T-helper 2 cell (primary cell): Measurements from ENCODE around the gene S100A9.

Experiments used
- DNase-seq, 5 experiments: peaks; one replicate each; pipeline versions ENCODE4 v3.0.0 to v3.0.0-alpha.2; 2012 to 2022

Gene S100A9

DNA sequence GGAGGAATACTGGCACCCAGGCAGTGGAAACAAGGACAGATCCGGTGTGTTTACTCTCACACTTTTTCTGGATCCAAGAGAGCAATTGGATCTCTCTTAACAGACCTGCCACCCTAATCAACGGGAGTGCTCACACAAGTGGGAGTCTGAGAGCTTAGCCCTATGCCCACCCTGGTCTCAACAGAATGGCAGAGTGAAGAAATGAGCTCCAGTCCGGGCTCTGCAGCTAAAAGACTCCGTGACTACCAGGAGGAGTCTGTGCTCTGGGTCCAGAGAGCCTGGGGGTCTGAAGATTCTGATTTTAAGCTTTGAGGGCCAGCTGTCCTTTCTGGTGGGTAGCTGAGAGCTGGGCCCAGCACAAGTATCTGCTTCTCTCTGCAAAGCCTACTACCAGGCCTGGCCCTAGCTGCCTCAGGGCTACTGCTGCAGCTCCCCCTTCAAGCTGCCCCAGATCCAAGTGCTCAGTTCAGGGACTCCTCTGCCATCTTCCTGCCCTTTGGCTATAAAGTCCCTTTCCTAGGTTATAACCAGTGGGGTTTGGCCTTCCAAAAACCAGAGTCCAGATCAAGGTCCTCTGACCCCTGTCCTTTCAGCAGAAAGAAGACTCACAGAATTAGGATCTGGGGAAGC is 3.9 kb downstream of the S100A9 start:
- DNase-seq: no peak

DNA sequence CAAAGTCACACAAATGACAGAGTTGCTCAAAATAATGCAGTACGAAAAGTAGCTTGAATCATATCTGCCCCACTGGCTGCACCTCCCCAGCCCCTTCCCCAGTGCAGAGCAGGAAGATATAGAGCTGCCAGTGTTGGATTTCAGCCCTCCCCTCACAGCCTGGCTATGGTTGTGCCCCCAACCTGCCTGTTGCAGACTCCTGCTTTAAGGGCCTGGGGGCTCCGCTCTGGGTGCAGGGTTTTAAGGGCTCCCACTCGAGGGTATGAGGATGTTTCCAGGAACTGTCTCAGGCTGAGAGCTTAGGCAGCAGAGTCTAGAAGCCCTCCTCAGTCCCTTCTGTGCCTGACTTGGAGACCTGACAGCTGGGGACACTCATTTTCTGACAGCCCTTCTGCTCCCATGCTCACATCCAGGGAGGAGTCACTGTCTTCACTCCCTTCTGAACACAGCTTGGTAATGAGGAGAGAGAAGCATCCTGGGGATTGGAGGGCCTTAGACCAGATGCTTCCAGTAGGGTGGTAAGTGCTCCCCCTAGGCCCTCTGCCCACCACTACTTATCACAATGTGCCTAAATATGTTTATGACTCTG is 4.6 kb downstream of the S100A9 start:
- DNase-seq: no peak

DNA sequence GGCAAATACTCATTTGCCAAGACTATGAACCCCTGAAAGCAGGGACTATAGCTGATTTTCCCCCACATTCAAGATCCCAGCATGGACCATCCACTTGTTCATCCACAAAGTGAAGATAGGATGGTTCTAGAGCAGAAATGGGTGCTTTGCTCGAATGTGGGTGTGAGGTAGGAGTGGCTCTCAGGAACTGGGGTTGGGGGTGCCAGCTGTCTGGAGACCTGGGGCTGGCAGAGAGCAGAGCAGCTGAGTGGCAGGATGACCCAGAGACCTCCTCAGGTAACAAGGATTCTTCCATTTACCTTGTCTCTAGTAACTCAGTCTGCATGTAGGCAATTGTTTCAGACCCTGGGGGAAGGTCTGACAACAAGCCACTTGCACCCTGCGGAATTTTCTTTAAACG is 6.0 kb downstream of the S100A9 start:
- DNase-seq: no peak

DNA sequence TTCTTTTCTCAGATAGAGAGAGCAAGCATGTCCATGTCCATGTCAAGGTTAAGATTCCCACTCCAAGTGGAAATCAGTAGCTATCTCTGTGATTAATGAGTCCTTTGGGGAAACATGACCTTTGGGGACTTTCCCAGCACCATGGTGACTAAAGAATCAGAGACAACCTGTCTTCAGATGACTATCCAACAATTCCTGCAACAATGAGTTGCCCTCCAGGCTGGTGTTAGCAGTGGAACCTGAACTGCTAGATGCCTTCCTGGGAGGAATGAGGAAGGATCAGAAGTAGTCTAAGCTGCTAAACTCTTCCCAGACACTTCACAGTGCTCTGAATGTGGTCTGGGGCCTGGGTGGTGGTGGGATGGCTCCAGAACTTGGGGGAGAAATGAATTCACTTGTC is 6.5 kb downstream of the S100A9 start:
- no peak for DNase-seq

DNA sequence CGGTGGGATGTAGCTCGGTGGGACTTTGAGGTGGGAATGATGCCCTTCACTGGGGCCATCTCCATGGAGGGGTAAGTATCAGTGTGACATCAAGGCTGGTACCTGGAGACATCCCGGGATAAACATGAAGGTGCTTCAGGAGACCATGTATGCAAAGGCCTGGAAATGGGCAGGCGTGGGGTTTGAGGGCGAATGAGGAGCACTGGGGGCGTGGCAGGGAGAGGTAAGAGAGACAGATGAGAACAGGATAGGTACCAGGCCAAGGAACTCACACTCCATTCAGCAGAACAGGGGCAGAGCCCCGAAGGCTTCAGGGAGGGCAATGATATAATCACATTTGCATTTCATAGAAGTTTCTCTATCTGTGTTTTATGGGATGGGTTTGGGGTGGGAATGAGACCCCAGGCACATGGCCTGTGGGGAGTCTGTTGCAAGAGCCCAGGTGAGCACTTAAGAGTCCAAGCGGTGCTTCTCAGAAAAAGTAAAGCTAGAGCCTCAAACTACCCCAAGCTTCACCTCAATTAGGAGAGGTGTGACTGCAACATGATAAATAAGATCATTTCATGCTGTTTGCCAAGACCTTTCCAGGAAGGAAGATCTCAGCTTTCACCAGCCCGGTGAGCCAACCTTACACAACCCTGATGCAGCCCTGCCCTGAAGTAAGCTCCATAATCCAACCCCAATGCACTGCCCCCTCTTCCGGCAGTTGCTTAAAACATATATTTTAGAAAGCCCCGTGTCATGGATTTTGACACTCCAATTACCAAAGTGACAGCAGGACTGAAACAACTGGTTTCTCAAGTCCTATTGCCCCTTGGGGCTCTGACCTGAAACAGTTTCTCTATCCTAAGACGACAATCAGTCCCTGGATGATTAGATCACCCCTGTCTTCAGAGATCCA is 7.4 kb downstream of the S100A9 start:
- no peak for DNase-seq

DNA sequence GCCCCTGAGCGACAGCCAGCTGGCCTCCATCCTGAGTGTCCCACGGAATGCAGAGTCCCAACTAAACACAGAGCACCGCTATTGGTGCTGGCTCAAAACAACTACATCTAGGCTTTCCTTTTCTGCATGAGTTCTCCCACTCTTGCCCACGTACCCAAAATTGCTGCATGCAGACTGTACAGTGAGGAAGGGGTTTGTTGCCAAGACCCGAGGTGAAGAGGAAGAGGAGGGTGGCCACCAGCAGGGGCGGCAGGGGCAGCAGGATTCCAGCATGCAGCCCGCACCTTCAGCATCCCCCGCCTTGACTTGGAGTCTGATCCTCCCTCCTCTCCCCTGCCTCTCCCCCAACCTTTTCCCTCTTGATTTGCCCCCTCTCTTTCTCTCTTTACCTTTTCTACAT is 8.0 kb downstream of the S100A9 start:
- no peak for DNase-seq

DNA sequence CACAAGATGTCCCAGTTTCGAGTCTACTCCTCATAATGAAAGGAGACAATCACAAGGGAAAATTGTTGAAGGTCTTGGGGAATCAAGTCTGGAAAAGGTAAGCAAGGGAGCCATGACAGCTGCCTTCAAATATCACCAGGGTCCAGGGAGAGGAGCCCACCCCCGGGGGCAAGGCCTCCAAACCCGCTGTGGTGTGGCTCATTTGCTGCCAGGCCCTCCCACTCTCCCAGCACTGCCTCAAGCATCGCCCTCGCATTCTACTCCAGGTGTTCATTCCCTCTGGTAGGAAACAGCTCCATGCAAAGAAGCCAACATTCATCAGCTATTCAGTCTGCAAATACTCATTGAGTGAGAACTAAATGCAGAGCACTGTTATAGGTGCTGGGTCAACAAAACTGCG is 8.6 kb downstream of the S100A9 start:
- DNase-seq: no peak

DNA sequence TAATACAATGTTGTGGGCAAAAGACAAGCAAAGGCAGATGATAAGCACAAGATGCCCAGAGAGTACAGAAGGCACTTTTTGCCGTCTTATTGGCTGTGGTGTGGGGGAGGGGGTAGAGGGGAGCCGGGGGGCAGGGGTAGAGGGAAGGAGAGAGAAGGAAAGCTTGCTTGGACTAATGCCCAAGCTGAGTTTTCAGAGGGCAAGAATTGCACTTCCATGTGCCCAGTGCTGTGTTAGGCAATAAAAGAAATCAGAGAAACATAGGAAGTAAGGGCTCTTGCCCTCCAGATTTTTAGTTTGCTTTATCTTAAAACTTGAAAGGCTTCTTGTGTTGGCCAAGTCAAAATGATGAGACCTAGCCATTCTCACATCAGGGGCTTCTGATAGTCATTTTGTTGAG is 9.4 kb downstream of the S100A9 start:
- DNase-seq: no peak

DNA sequence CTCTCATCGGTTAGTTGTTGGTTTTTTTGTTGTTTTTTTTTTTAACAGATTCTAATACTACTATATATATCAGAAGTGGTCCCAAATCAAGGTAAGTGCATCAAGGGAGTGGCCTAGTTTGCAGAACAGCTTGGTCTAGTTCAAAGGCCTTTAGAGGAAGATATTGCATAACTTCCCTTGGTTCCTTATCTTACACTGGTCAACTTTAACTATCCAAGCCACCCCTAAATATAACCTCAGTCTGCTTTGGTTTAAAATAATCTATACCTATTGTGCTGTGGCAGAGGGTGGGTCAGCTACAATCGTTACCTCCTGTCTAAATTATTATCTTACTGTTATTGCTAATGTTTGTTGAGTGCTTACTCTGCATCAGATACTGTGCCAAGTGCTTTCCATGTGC is 10.8 kb downstream of the S100A9 start:
- no peak for DNase-seq

DNA sequence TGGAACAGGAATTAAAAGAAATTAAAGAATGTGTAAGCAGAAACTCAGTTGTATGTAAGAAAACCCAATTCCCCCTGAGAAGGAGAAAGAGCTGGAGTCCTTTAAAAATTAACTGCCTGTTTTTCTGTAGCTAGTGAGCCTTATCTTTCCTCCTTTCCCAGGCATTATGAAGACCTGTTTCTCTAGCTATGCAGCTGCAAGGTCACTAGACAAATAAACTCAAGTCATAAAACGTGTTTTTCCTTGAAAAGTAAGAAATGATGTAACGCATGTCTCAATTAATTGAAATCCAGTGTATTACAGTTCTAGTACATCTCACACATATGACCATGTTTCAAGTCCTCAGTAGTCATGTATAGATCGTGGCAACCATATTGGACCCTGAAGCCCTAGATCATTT is 12.5 kb downstream of the S100A9 start:
- DNase-seq: no peak

DNA sequence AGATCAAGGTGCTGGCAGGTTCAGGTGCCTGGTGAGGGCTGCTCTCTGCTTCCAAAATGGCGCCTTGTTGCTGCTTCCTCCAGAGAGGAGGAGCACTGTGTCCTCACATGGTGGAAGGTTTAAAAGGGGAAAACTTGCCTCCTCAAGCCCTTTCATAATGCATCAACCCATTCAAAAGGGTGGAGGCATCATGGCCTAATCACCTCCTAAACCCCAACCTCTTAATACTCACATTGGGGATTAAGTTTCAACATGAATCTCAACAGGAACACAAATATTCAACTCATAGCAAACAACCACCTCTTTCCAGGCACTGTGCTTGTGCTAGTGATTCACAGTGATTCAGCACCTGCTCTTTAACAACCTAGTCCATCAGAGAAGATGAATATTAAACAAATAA is 13.6 kb downstream of the S100A9 start:
- no peak for DNase-seq

DNA sequence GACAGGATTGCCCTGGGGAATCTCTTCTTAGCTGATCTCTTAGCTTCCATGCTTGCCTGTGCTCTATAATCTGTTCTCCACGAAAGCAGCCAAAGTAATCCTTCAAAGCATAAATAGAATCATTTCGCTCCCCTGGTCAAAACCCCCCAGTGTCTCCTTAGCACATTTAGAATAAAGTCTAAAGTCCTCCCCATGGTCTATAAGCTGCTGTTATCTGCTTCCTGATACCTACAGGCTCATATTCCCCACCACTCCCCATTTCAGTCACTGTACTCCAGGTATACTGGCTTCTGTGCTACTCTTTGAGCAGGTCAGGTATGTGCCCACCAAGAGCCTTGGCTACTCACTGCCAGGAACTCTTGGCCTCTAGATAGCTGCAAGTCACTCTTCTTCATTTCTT is 14.9 kb downstream of the S100A9 start:
- no peak for DNase-seq

DNA sequence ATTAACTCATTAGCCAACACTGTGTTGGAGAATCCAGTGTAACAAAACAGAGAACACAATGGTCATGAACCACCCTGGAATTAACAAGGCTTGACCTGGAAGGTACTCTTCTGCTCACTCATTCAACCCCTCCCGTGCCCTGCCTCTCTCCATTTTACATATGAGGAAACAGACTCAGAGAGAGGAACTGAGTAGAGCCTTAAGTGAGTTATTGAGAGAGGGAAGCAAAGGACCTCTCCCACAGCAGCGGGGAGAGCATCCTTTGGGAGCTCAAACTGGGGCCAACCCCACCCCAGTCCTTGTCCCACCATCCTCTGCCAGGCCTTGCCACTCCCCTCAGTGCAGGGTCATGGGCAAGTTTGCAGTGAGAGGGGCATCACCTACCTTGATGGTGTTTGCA is 16.4 kb downstream of the S100A9 start:
- no peak for DNase-seq

DNA sequence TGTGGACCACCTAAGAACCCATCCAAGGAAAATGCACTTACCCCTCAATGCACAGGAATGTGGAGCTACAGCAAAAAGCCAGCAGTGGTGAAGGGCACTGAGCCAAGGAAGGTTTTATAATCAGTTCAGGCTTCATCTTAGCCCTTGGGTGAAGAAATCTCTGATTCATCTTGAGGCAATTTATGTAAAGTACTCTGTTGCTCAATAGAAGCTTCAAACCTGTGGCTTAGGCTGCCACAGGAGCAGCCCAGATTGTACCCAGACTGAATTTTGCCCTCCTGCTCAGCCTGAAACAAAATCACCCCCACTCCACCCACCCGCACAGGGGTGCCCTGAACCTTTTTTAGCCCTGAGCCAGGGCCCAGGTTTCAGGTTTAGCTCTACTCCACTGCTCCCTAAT is 17.9 kb downstream of the S100A9 start, which contains the start of gene S100A12:
Gene S100A12, minus strand, starts transcription at position 111 of the 400 bp plus-strand sequence. CDS start 1,029 bp downstream, outside the sequence.
- no peak for DNase-seq

DNA sequence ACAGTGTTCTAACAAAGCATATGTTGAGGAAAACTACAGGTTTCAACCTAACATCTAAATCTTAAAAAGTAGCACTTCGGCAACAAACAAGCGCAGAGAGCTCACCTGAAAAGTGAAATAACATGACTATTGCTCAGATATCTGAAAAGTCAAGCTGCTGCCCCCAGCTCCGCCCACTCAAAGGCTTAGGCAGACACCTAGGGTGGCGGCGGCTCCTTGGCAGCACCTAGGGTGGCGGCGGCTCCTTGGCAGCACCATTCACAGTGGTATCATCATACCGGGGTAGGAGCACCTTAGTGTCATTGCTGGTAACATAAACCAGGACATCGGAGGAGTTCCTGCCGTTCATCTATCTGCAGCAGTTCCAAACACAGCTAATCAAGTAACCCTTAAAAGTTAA is 21.9 kb downstream of the S100A9 start:
- DNase-seq: no peak

DNA sequence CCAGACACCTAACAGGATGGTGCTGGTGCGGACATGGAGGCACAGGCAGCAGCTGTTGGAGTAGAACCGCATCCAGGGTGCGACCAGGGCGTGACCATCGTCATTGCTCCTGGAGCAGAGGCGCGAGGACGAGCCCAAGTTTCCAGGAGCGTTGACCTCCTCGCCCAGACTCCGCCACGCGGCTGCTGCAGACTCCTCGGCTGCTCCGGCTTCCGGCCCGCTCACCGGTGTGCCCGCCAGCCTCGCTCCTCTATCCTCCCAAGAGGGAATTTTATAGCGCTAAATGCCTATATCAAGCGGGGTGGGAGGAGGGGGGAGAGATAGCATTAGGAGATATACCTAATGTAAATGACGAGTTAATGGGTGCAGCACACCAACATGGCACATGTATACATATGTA is 23.1 kb downstream of the S100A9 start:
- no peak for DNase-seq

DNA sequence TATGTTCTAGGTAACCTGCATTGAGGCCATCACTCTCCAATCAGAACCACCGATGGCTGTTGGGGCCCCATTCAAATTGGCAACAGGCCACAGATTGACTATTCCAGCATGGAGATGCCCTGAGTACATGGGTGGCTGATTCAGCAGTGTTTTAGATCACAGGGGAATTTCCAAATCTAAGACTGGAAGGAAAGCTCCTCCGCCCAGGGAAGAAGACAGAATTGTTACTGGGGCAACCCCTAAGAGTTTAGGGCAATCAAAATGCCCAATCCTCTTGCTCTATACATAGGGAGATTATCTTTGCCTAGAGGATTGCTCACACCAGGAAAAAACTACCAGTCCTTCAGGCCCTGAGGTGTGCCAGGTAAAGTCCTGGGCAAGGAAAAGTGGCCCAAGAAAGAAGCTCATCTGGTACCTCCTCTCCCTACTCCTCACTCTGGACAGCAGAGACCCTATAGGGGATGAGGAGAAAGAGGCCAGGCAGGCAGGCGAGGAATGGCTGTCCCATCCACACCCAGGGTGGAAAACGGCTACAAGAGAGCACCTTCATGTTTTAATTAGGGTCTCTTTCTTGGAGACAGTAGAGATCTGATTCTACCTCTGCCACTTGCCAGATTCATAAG is 27.4 kb downstream of the S100A9 start:
- DNase-seq: no peak

DNA sequence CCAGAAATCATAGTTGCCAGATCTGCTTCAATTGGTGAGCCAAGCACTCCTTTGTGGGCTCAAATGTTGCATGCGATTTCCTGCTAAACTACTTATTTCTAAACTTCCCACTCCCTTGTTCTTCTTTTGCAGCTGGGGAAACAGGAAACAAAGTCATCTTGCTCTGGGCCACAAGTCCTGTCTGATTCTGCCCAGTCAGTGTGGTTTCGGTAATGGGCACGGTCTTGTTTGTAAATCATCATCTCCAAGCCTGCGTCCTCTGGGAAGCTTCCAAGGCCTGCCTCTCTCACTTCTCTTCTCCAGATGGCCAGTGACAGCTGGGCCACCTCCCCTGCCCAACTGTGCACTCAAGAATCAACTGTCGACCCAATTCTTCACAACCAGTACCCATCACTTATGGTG is 28.8 kb downstream of the S100A9 start:
- no peak for DNase-seq

DNA sequence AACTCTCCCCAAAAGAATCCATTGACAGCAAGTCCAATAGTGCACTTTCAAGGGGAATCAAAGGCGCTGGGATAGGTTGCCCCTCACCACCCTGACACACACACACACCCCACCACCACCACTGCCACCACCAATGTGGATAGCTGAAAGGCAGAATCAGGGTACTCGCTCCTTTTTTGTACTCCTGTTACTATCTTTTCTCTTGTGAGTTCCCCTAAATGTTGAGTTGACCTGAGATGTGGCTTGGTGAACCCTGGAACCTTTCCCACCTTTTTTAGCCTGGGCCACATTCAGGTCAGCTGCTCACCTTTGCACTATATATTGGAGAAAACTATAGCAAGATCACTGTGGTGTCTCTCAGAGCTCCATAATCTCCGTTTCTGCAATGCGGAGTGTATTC is 29.3 kb downstream of the S100A9 start:
- no peak for DNase-seq

DNA sequence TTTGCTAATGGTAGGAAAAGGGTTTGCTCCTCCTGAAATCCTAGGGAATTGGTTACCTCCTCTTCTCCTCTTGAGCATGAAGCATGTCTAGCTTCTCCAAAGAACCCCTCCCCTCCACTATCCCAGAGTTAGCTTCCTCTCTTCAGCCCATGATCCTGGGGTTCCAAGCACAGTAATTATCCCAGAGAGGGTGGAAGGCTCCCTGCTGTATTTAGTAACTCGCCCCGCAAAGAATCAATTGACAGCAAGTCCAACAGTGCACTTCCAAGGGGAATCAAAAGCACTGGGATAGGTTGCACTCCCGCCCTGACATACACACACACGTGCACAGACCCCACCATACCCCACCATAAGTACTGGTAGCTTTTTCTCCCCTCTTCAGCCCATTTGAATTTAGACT is 30.1 kb downstream of the S100A9 start:
- no peak for DNase-seq

DNA sequence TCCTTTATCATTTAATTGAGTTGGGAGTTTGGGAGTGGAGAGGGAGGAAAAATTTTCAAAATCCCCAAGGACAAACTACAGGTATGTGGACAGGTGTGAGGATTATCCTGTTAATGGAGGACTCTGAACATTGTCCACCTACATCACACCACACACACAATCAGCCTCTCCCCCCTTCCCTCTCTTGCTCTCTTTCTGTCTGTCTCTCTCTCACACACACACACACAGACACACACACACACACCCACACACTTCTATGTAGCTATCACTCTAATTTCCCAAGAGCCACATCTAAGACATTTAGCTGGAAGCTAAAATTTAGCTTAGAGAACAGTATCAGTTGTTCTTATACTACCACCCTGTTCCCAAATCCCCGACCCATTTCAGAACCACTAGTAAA is 31.7 kb downstream of the S100A9 start:
- DNase-seq: no peak

DNA sequence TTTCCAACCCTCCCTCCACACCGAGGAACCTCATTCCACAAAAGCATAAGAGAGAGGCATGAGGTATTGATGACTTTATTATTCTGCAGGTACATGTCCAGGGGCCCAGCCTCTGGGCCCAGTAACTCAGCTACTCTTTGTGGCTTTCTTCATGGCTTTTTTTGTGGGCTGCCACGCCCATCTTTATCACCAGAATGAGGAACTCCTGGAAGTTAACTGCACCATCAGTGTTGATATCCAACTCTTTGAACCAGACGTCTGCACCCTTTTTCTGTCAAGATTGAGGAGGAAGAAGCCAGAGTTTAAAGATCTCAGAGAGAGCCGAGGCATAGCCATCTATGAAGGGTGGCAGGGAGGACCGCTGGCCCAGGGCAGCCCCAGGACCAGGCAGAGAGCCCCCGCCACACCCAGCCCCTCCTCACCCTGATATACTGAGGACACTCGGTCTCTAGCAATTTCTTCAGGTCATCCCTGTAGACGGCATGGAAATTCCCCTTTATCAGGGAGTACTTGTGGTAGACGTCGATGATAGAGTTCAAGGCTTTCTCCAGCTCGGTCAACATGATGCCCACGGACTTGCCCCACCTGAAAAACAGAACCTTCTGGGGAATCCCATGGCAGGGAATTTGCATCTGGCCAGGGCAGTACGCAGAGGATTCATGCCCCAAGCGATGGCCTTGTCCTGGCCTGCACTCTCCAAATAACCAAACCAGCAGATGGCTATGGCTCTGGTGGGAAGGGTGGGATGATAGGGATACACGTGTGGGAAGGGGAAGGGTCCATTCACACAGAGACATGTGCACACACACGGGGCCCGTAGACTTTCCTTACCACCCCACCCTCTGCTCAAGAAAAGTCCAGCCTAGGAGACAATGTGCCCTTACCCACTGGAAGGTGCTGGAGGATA is 32.6 kb downstream of the S100A9 start:
- DNase-seq: no peak
